ENCODE data around the gene CHURC1.

The CHURC1 gene

DNA sequence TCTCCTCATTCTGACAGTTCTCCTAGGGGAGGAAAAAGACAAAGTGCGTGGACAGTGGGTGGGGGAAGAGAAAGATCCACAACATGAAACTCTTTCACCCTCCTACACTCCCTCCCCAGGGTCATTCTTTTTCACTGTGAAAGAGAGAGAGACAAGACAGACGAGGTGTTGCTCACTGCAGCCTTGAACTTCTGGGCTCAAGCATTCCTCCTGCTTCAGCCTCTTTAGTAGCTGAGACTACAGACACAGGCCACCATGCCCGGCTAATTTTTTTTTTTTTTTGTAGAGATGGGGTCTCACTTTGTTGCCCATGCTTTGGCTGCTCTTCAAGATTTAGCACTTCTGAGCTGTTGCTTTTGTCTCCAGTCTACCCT lies 25.5 kb downstream of the CHURC1 start:
- no peak overlapping the region for H3K4me3 ChIP-seq (ENCODE audit: low read length)
- DNase-seq (ENCODE audit: low read depth): no peak
- peaks cover 14% of the 10 kb centered on the region for H3K4me1 ChIP-seq (ENCODE audit: control insufficient read depth, insufficient read depth, low read length)
- no peak overlapping the region for H3K9ac ChIP-seq (ENCODE audit: low read length)
- H3K36me3 ChIP-seq (ENCODE audit: control insufficient read depth, insufficient read depth, low read length, severe bottlenecking): peaks cover 32% of the 10 kb centered on the region
- H3K27me3 ChIP-seq (replicated peaks; ENCODE audit: control insufficient read depth, insufficient read depth, low read length): no peaks in the 10 kb centered on the region
- no peaks in the 10 kb centered on the region for H3K9me3 ChIP-seq (ENCODE audit: control insufficient read depth, low read length)

- H3K9me3 ChIP-seq (ENCODE audit: control insufficient read depth, low read length): no peaks in the 10 kb centered on the region
- no peaks in the 10 kb centered on the region for H3K27me3 ChIP-seq (replicated peaks; ENCODE audit: control insufficient read depth, insufficient read depth, low read length)
- no peak overlapping the region for H3K9ac ChIP-seq (ENCODE audit: low read length)
- no peak overlapping the region for H3K4me3 ChIP-seq (ENCODE audit: low read length)
- peaks cover 33% of the 10 kb centered on the region for H3K36me3 ChIP-seq (ENCODE audit: control insufficient read depth, insufficient read depth, low read length, severe bottlenecking)
- DNase-seq (ENCODE audit: low read depth): no peak
- peaks cover 12% of the 10 kb centered on the region for H3K4me1 ChIP-seq (ENCODE audit: control insufficient read depth, insufficient read depth, low read length)
Observed at GRCh38 chr14:64940336-64940910, 26.2 kb downstream of the CHURC1 start.

DNA sequence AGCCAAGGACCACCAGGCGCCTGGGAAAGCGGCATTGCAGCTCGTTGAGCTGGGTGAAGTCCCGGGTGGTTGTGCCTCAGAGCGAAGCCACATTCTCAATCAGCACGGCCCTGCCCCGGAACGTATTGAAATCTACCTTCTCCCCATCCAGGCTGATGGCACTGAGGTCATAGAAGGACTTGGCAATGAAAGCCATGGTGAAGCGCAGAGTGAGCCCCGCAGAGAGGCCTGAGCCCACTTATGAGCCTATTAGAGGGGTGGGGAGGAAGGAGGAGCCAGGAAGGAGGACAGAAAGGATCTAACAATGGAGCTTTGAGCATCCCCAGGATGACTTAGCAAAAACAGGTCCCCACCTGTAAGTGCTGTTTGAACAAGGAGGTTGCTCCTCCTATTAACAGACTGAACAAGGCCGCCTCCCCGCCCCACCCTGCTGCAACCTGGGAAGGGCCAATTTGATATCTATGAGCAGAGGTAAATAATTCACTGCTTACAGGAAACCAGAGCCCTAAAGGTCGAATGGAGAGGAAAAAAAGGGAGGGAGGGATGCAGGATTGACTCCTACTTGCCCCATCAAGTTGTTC lies 28.4 kb downstream of the CHURC1 start, which contains the start of gene GPX2:
Gene GPX2, minus strand, starts transcription at position 215 of the 581 bp plus-strand sequence. Its CDS starts 19 bp downstream, at position 196.
- no peak for DNase-seq (ENCODE audit: low read depth)
- Histone ChIP-seq H3K4me1 (ENCODE audit: control insufficient read depth, insufficient read depth, low read length) (no peaks in the 10 kb centered on the region), H3K27me3 (replicated peaks; ENCODE audit: control insufficient read depth, insufficient read depth, low read length) (no peaks in the 10 kb centered on the region), H3K4me3 (ENCODE audit: low read length) (no peak within 1 kb of the TSS), H3K36me3 (ENCODE audit: control insufficient read depth, insufficient read depth, low read length, severe bottlenecking) (peaks cover 33% of the 10 kb centered on the region), H3K9me3 (ENCODE audit: control insufficient read depth, low read length) (no peaks in the 10 kb centered on the region), H3K9ac (ENCODE audit: low read length) (no peak within 1 kb of the TSS)

DNA sequence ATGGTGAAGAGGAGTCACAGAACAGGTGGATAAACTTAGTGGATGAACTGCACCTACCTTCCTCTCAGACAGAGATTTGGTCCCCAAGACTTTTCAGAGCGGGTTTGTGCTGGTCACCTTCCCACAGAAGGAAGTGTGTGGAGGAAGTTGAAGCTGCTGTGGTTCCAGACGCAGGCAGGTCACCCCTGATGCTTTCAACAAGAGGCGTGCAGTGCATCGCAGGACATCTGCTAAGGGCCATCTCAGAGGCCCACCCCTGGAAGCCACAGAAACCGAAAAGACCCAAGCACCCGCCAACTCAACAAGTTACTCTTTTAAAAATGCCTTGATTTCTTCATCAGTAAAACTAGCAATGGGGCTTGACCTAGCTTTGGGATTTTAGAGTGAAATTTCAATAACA lies 29.3 kb downstream of the CHURC1 start:
- Histone ChIP-seq H3K9ac (ENCODE audit: low read length) (no peak overlapping the region), H3K9me3 (ENCODE audit: control insufficient read depth, low read length) (no peaks in the 10 kb centered on the region), H3K36me3 (ENCODE audit: control insufficient read depth, insufficient read depth, low read length, severe bottlenecking) (peaks cover 33% of the 10 kb centered on the region)

DNA sequence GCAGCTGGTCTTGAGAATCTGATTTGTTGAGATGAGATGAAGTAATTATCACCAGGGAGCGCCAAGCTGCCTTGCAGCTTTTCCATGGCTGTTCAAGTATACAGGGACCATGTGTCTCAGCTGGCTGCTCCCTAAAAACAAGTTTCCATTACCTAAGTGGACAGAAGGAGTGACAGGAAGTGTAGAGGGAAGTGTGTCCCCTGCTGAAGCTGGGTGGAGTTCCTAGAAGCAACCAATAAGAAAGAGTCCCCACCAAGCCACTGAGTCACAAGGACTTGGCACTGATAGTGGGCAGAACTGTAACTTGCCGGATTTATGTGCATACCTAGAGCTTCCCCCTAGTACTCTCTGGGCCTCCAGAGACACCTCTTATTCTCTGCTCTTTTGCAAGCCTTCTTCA lies 29.8 kb downstream of the CHURC1 start:
- no peak for DNase-seq (ENCODE audit: low read depth)
- H3K9ac ChIP-seq (ENCODE audit: low read length): no peak overlapping the region
- no peaks in the 10 kb centered on the region for H3K27me3 ChIP-seq (replicated peaks; ENCODE audit: control insufficient read depth, insufficient read depth, low read length)
- H3K4me3 ChIP-seq (ENCODE audit: low read length): no peak overlapping the region
- H3K9me3 ChIP-seq (ENCODE audit: control insufficient read depth, low read length): no peaks in the 10 kb centered on the region
- no peaks in the 10 kb centered on the region for H3K4me1 ChIP-seq (ENCODE audit: control insufficient read depth, insufficient read depth, low read length)
- H3K36me3 ChIP-seq (ENCODE audit: control insufficient read depth, insufficient read depth, low read length, severe bottlenecking): peaks cover 28% of the 10 kb centered on the region

More for the DNA sequence above, 29.3 kb downstream of the CHURC1 start:
- no peak for DNase-seq (ENCODE audit: low read depth)
- H3K4me1 ChIP-seq (ENCODE audit: control insufficient read depth, insufficient read depth, low read length): no peaks in the 10 kb centered on the region
- H3K4me3 ChIP-seq (ENCODE audit: low read length): no peak overlapping the region
- no peaks in the 10 kb centered on the region for H3K27me3 ChIP-seq (replicated peaks; ENCODE audit: control insufficient read depth, insufficient read depth, low read length)

GRCh38 chr14:64944861-64945260 lies 30.6 kb downstream of the CHURC1 start:
- Histone ChIP-seq H3K36me3 (ENCODE audit: control insufficient read depth, insufficient read depth, low read length, severe bottlenecking) (peaks cover 28% of the 10 kb centered on the region), H3K9me3 (ENCODE audit: control insufficient read depth, low read length) (no peaks in the 10 kb centered on the region)

DNA sequence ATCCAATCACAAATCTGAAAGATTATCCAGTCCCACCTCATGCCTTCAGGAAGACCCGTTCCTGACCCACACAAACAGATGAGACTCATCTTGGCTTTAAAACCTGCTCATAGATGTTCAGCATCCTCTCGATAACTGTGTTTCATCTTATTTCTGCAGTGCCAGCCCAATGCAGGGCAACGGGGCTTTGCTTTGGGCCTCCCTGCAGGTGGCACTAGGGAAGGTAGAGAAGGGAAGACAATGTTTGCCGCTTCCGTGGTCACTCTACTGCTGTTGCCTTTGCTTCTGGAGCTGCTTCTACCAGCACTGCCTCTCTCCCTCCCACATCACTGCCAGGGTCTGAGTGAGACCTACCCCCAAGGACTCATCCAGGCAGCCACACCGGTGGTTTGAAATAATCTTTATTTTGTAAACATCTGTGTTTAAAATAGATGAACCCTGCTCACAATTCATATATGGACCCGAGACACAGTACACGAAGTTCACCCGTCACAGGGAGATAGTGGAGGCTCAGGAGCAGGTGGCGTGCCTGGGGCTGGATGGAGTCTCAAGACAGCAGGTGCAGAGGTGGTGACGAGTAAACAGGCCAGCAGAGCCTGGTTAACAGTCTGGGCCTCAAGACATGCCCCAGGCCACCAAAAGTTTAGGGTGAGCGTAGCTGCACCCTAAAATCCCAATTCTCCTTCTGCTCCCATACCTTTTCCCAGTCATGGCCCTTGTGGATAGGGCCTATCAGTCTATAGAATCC lies 31.4 kb downstream of the CHURC1 start:
- H3K9ac ChIP-seq (ENCODE audit: low read length): no peak overlapping the region
- no peaks in the 10 kb centered on the region for H3K27me3 ChIP-seq (replicated peaks; ENCODE audit: control insufficient read depth, insufficient read depth, low read length)
- peaks cover 23% of the 10 kb centered on the region for H3K36me3 ChIP-seq (ENCODE audit: control insufficient read depth, insufficient read depth, low read length, severe bottlenecking)
- no peaks in the 10 kb centered on the region for H3K4me1 ChIP-seq (ENCODE audit: control insufficient read depth, insufficient read depth, low read length)
- no peaks in the 10 kb centered on the region for H3K9me3 ChIP-seq (ENCODE audit: control insufficient read depth, low read length)
- no peak overlapping the region for H3K4me3 ChIP-seq (ENCODE audit: low read length)
- DNase-seq (ENCODE audit: low read depth): no peak

More at GRCh38 chr14:64944861-64945260, 30.6 kb downstream of the CHURC1 start:
- H3K9ac ChIP-seq (ENCODE audit: low read length): no peak overlapping the region
- H3K4me1 ChIP-seq (ENCODE audit: control insufficient read depth, insufficient read depth, low read length): no peaks in the 10 kb centered on the region
- DNase-seq (ENCODE audit: low read depth): no peak
- no peaks in the 10 kb centered on the region for H3K27me3 ChIP-seq (replicated peaks; ENCODE audit: control insufficient read depth, insufficient read depth, low read length)
- no peak overlapping the region for H3K4me3 ChIP-seq (ENCODE audit: low read length)

GRCh38 chr14:64946310-64947045 lies 32.2 kb downstream of the CHURC1 start:
- no peaks in the 10 kb centered on the region for H3K9me3 ChIP-seq (ENCODE audit: control insufficient read depth, low read length)
- no peak overlapping the region for H3K4me3 ChIP-seq (ENCODE audit: low read length)
- no peaks in the 10 kb centered on the region for H3K4me1 ChIP-seq (ENCODE audit: control insufficient read depth, insufficient read depth, low read length)
- no peak overlapping the region for H3K9ac ChIP-seq (ENCODE audit: low read length)
- DNase-seq (ENCODE audit: low read depth): no peak
- H3K36me3 ChIP-seq (ENCODE audit: control insufficient read depth, insufficient read depth, low read length, severe bottlenecking): peaks cover 23% of the 10 kb centered on the region
- H3K27me3 ChIP-seq (replicated peaks; ENCODE audit: control insufficient read depth, insufficient read depth, low read length): no peaks in the 10 kb centered on the region

GRCh38 chr14:64947710-64948611 lies 33.7 kb downstream of the CHURC1 start:
- H3K9me3 ChIP-seq (ENCODE audit: control insufficient read depth, low read length): no peaks in the 10 kb centered on the region
- H3K36me3 ChIP-seq (ENCODE audit: control insufficient read depth, insufficient read depth, low read length, severe bottlenecking): peaks cover 14% of the 10 kb centered on the region
- DNase-seq (ENCODE audit: low read depth): no peak
- no peaks in the 10 kb centered on the region for H3K4me1 ChIP-seq (ENCODE audit: control insufficient read depth, insufficient read depth, low read length)
- H3K9ac ChIP-seq (ENCODE audit: low read length): no peak overlapping the region
- no peak overlapping the region for H3K4me3 ChIP-seq (ENCODE audit: low read length)
- no peaks in the 10 kb centered on the region for H3K27me3 ChIP-seq (replicated peaks; ENCODE audit: control insufficient read depth, insufficient read depth, low read length)

DNA sequence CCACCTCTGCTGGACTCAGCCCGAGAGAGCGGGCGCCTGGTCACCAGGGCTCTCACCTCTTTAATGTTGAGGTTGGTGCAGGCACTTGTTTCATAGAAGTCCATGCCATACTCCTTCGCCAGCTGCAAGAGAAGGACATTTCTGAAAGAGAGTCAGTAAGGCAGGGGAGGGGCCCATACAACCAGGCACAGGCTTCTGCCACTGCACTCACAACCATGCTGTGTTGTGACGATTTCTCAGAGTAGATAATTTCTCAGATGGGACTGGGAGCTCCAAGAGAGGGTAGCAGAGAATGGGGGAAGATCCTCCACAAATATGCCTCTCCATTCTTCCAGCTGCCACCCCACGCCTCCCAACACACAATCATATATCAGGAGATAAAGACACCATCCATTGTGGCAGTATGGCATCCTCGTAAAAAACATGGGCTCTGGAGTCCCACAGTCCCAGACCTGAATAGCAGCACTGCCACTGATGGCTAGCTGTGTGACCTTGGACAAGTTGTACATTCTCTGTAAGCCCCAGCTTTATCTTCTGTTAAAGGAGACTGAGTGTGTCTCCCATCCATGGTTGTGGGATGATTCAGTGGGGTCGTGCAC lies 34.5 kb downstream of the CHURC1 start:
- Histone ChIP-seq H3K4me3 (ENCODE audit: low read length) (no peak overlapping the region), H3K9ac (ENCODE audit: low read length) (no peak overlapping the region), H3K36me3 (ENCODE audit: control insufficient read depth, insufficient read depth, low read length, severe bottlenecking) (peaks cover 10% of the 10 kb centered on the region), H3K9me3 (ENCODE audit: control insufficient read depth, low read length) (no peaks in the 10 kb centered on the region), H3K27me3 (replicated peaks; ENCODE audit: control insufficient read depth, insufficient read depth, low read length) (no peaks in the 10 kb centered on the region), H3K4me1 (ENCODE audit: control insufficient read depth, insufficient read depth, low read length) (no peaks in the 10 kb centered on the region)
- DNase-seq (ENCODE audit: low read depth): no peak

All from adipocyte (in vitro differentiated cells).